HG02798 (cell line): ENCODE measurements around the gene ZMYM3.
"Not testable (repeated sequence)": the region's sequence is repeated elsewhere in the genome, so short reads cannot be mapped to it uniquely, and the experiment has no call there.

ENCODE experiments used
- ATAC-seq: cut with Tn5 transposase; IDR thresholded peaks from one replicate; pipeline ENCODE4 v1.9.1; 2021; ENCODE audit warnings: mild to moderate bottlenecking; ENCODE audit not compliant: unreplicated experiment, poor library complexity

The ZMYM3 gene

DNA sequence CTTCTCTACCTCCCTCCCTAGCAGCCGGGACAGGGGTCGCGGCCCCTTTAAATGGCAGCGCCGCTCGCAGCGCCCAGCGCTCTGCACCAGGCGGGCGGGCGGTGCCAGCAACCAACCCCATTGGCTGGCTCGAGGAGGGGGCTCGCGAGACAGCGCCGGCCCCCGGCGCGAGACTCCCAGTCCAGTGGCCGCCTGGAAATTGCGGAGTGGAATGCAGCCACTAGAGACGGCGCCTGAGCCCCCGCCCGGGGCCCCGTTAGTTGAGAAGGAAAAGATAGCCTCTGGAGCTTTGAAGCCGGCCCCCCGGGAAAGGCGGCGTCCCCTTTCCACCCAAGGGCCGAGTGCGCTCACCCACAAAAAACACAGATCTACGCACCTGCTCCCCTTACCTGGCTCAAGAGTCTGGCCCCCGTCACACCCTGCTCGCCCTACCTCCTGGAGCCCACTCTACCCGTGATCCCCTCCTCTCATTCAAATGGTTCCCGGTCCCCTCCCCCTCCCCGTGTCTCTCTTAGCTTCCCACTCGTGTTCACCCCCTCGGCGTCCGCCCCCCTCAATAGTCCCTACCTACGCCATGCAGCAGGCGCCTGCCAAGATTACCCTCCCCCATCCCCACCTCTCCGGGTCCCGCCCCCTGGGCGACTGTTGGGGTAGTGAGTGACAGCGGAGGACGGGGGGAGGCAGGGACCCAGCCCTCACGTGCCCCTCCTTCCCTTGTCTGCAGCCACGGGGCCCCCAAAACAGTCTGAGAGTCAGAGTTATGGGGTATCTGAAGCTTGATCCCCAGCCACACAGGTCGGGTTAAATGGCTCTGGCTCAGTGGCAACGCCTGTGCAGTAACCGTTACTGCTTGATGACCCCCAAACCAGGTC lies at the start of gene ZMYM3:
Gene ZMYM3, minus strand, starts transcription at position 49 of the 872 bp plus-strand sequence. CDS start 885 bp downstream, outside the sequence.
- ATAC-seq: peak; percentile 92

DNA sequence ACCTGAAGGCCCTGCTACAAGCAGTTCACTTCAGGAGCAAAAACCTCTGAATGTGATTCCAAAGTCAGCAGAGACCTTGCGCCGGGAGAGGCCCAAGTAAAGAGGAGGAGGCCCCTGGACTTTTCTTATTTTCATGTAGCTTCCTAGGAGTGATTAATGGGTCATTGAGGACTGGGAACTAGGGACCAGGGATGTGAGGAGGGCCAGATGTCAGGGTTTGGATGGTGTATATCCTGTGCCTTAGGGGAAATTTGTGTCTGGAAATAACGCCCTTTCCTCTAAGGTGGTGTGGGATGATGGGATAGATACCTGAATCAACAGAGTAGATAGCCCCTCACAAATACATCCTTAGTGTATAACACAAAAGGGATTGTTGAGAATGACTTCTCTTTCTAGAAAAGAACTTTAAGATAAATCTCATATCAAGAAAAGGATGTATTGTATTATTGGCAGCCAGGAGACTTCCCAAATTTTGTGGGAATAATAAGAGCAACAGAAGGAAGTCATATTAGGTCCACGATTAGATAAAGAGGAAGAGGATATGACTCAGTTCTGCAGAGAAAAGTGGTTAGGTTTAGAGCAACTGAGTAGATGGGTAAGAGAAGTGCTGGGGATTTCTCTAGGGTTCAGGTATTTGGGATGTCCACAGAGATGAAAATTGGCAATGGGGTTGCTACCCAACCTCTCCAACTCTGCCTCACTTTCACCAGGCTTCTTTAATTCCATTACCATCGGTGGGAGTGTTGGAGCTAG lies 48.7 kb upstream of the ZMYM3 start:
- no peak for ATAC-seq

DNA sequence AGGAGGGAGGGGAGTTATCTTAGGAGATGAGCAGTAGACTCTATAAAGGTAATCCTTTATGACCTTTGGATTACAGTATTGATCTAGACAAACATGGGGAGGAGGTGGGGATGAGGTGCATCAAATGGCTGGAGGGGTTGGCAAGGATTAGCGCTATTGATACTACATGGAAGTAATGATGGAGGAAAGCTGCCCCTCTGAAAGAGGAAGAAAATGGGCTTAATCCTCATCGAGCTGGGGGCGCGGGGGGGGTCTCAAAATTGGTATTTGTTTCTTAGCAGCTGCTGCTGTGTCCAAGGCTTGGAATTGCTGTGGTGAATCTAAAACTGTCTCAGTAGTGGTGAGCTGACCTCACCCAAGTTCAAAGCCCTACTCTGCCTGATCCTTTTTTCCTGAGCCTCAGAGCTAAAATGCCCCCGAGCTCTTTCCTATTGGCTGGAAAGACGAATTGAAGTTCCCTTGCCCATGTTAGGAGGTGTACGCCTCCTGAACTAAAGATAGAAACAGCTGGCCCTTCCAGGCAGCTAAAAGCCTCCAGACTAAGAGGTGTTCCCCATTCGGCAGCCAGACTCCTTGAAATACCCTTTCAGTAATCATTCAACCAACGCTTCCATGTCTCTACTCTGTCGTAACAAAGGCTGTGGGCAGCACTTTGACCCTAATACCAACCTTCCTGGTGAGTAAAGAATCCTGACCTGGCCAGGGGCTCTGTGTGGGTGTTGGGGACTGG lies 47.4 kb upstream of the ZMYM3 start, which contains the start of gene ITGB1BP2:
Gene ITGB1BP2, plus strand, starts transcription at position 556 of the 730 bp plus-strand sequence. Its CDS starts 57 bp downstream, at position 613.
- ATAC-seq: no peak

DNA sequence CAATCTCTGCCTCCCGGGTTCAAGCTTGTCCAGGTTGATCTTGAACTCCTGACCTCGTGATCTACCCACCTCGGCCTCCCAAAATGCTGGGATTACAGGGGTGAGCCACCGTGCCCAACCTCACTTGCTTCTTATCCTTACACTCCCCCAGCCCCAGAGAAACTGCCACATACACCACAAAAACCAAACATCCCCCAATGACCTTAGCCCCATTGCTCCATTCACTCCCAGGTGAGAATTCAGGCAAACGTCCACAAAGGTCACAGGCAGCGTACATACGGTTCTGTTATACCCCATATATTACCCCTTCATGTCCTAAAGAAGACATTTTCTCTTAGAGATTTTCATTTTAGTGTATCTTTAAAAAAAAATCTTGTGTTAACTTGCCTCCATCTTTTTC lies 46.6 kb upstream of the ZMYM3 start:
- not testable (repeated sequence) for ATAC-seq

DNA sequence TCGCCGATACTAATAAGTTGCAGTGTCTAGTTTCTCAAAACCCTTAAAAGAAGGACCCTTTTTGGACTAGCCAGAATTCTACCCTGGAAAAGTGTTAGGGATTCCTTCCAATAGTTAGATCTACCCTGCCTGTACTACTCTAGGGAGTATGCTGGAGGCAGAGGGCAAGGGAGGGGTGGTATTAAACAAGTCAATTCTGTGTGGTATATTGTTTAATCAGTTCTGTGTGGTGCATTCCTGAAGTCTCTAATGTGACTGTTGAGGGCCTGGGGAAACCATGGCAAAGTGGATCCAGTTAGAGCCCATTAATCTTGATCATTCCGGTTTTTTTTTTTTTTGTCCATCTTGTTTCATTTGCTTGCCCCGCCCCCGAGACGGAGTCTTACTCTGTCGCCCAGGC lies 46.1 kb upstream of the ZMYM3 start:
- not testable (repeated sequence) for ATAC-seq

DNA sequence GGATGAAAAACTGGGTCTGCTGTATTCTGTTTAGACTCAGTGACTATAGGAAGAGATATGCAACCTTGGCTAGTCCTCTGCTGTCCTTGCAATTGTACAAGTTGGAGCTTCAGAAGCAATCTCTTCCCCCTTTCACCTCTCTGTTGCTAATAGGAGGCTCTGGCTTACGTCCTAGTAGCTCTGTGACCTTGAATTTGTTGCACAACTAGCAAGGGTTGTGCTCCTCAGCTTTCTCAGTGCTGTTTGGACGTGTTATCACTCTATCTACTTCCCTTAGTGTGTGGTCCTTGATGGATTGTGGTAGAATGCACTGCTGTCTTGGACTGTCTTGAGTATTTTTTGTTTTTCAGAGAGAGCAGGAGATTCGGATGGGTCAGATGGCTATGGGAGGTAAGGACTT lies 44.2 kb upstream of the ZMYM3 start:
- ATAC-seq: no peak

DNA sequence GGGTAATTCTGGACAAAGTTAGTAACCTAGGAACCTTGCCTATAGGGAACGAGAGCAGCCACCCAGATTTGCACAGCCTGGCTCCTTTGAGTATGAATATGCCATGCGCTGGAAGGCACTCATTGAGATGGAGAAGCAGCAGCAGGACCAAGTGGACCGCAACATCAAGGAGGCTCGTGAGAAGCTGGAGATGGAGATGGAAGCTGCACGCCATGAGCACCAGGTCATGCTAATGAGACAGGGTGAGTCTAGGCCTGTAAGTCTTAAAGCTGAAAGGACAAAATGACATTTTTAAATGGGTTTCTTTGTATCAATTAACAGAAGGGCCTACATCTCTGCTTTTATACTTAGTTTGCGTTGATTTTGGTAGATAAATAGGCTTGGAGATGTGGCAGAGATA lies 42.9 kb upstream of the ZMYM3 start:
- no peak for ATAC-seq

DNA sequence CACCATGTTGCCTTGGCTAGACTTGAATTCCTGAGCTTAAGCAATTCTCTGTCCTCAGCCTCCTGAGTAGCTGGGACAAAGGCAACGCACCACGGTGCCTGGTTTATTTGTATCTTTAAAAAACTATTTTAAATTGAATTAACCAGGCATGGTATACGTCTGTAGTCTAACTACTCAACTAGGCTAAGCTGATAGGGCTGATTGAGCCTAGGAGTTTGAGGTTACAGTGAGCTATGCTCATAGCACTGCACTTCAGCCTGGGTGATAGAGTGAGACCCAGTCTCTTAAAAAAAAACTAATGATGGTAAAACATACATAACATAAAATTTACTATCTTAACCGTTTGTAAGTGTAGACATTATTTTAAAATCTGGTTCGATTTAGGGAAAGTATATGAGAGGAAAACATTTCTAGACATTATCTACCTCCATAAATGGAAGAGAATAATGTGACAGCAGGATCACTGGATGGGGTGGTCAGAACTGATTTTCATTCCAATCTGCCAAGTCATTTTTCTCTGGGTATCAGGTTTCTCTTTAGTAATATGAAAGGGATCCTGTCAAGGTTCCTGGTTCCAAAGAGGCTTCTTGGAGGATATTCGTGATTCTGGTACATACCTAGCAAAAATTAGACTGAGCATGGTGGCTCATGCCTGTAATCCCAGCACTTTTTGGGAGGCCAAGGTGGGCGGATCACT lies 38.9 kb upstream of the ZMYM3 start:
- no peak for ATAC-seq

DNA sequence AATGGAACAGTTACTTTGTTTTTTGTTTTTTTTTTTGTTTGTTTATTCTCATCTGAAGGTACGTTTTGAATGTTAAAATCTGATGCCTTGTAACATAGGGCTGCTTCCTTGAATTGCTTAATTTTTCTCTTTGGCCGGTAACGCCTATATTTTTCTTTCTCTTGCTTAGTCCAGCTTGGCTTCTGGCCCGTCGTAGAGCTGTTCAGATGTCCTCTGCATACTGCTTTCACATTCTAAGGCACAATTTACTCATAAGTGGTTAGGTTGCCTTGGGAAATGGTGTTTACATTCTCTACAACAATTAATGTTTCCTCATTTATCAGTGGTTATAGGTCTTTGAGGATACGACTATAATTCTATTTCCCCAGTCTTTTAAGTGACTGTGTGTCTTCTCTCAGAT lies 37.4 kb upstream of the ZMYM3 start:
- ATAC-seq: no peak

DNA sequence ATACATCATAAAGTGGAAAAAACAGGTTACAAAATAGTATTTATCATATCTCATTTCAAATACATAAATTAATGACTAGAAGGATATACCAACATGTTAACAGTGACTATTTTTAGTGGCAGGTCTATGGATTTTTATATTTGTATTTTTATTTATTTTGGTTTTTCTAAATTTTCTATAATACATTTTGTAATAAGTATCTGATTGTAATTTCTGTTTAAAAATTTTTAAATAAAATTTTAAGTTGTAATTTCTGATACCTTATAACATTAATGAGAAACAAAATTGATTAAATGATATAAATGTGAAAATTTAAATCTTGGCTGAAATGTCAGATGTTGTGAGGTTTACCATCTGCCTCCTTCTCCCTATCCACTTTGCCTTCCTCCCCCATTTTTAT lies 32.0 kb upstream of the ZMYM3 start:
- ATAC-seq: no peak

DNA sequence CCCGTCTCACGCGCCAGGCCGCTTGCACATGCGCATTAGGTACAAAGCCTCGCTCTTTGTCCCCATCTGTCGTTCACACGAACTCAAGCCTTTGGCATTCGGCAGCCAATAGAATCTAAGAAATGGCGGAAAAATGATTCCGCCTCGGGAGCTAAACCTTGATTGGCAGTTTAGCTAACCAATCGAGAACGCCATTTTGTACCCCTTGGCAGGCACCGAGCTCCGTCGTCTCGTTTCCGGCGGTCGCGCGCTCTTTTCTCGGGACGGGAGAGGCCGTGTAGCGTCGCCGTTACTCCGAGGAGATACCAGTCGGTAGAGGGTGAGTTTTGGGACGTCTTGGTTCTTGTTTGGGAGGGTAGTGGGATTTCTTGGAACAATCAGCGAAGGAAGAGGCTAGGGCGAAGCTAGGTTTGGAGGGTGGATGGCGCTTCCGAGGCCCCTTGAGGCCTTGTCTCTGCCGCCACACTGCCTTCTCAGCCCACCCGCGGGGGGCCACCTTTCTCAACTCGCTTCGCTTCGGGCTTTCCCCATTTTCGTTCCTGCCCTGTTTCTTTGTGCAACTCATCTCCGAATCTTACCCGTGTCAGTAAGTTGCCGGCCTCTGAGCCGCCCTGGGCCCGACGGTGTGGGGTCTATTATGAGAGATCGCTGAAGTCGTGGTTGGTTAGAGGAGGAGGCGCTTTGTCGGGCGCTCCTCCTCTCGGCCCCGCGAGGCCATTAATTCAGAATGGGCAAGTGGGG lies 29.6 kb upstream of the ZMYM3 start, which contains the start of gene NONO:
Gene NONO, plus strand, starts transcription at position 233 of the 741 bp plus-strand sequence. CDS start 7,003 bp downstream, outside the sequence.
- peak; percentile 93 for ATAC-seq

DNA sequence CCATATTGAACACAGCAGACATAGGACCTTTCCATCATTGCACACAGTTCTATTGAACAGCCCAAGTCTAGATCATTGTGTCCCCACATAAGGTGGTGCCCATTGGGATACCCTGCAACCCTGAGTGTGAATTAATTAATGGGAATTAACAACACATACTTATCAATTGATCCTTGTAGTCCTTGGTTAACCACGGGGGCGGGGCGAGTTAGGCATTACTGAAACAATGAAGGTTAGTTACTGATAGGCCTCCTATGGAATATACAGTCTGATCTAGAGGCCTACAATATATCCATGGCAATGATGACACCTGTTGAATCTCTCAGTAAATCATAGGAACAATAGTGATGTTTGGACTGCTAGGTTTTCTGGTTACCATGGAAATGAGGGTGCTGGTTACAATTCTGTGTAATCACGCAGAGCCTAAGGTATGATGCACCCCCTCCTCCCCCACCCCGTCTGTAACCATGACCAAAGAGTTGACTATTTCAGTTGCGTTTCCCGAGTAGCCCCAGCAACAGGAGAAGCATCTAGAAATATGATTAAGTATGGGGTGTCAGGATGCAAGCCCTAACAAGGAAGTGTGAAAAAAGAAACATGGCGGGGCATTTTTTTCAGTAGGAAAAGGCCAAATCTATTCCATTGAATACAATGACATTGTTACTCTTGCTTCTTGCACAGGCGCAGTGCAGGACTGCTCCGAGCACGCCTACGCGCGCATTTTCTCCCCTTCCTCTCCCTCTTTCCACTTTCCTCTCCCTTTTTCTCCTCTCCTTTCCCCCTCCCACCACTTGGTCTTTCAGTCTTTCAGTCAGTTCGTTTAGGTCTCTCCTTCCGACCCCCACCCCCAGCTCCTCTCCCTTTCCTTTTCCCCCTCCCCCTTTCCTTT lies 28.8 kb upstream of the ZMYM3 start:
- ATAC-seq: peak; percentile 33

DNA sequence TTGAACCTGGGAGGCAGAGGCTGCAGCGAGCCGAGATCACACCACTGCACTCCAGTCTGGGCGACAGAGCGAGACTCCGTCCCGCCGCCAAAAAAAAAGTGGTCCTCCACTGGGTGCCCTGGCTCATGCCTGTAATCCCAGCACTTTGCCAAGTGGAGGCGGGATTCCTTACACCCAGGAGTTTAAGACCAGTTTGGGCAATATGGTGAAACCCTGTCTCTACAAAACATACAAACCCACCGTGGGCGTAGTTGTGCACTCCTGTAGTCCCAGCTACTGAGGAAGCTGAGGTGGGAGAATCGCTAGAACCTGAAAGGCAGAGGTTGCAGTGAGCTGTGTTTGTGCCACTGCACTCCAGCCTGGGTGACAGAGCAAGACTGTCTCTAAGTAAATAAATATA lies 27.4 kb upstream of the ZMYM3 start:
- ATAC-seq: not testable (repeated sequence)

DNA sequence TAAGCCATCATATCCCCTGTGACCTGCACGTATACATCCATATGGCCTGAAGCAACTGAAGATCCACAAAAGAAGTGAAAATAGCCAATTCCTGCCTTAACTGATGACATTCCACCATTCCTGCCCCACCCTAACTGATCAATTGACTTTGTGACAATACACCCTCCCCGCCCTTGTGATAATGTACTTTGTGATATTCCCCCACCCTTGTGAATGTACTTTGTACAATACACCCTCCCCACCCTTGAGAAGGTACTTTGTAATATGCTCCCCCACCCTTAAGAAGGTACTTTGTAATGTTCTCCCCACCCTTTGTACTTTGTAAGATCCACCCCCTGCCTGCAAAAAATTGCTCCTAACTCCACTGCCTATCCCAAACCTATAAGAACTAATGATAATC lies 18.4 kb upstream of the ZMYM3 start:
- not testable (repeated sequence) for ATAC-seq

DNA sequence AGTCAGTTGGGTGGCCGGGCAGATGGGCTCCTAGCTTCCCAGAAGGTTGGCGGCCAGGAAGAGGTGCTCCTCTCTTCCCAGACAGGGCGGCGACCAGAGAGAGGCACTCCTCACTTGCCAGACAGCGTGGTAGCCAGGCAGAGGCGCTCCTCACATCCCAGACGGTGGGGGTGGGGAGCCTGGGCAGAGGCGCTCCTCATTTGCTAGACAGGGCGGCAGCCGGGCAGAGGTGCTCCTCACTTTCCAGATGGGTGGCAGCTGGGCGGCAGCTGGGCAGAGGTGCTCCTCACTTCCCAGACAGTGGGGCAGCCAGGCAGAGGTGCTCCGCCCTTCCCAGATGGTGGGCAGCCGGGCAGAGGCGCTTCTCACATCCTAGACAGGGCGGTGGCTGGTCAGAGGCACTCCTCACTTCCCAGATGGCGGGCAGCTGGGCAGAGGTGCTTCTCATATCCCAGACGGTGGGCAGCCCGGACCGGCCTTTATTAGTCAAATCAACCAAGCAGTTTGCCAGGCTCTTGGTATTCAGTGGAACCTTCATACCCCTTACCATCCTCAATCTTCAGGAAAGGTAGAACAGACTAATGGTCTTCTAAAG lies 16.0 kb upstream of the ZMYM3 start:
- no peak for ATAC-seq

DNA sequence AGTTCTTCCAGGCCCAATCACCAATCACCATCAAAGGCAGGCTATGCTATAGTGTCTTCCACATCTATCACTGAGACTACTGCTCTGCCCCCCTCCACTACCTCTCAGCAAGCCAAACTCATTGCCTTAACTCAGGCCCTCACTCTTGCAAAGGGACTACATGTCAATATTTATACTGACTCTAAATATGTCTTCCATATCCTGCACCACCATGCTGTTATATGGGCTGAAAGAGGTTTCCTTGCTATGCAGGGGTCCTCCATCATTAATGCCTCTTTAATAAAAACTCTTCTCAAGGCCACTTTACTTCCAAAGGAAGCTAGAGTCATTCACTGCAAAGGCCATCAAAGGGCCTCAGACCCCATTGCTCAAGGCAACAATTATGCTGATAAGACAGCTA lies 14.7 kb upstream of the ZMYM3 start:
- ATAC-seq: not testable (repeated sequence)

DNA sequence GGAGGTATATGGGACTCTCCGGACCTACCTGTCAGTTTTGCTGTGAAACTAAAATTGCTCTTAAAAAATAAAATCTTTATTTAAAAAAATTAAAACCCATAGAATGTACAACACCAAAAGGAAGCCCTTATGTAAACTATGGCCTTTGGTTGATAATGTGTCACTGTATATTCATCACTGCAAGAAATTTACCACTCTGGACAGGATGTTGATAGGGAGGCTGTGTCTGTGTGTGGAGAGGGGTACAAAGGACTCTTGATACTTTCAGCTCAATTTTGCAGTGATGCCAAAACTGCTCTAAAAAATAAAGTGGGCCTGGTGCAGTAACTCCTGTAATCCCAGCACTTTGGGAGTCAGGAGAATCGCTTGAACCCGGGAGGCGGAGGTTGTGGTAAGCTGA lies 2.9 kb upstream of the ZMYM3 start:
- no peak for ATAC-seq

DNA sequence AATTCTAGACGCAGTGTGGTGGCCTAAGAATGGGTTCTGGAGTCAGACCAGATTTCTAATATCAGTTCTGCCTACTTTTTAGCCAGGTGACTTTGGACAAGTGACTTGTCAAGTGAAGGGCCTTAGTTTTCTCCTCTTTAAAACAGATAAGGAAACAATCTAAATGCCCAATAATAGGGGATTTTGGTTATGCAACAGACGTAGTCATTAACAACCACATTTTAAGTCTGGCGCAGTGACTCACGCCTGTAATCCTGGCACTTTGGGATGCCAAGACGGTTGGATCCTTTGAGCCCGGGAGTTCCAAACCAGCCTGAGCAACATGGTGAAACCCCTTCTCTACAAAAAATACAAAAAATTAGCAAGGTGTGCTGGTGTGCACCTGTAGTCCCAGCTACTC lies 2.1 kb upstream of the ZMYM3 start:
- ATAC-seq: no peak
